MM.1S (cell line): ENCODE measurements around the gene PDIA6.

Source experiments
- CTCF ChIP-seq: fragments of 300-600 bp; sonication (generic); IDR thresholded peaks from 2 replicates; pipeline ENCODE4 v1.5.1; 2016; ENCODE audit warnings: antibody characterized with exemption, low read length, mixed read lengths
- EZH2 ChIP-seq: fragments of 300-600 bp; sonication (generic); optimal IDR thresholded peaks from 2 replicates; pipeline ENCODE3; 2017; ENCODE audit warnings: low read depth, mild to moderate bottlenecking, antibody characterized with exemption, low read length, mixed read lengths

- no peak for TF ChIP-seq CTCF
- no peak for TF ChIP-seq EZH2
These were observed 9.9 kb downstream of the PDIA6 start for GRCh38 chr2:10802657-10803056.
